H1 (cell line): ENCODE data around the gene SLC30A9. TPM values are rescaled to one million over a fixed set of nuclear protein-coding genes. Genes with fewer than 3 reads are reported as not detected.

Experiments
- polyA plus RNA-seq, 7 experiments: library from polyadenylated mRNA; depleted of rRNA in 3 of 7; stranded (reverse) in 5 of 7; unstranded in 2 of 7; fragments of >200 nt in 5 of 7; fragments of 200-250 nt in 2 of 7; gene quantifications; 1 replicate in 5 of 7; 2 replicates in 1 of 7; 4 replicates in 1 of 7; pipeline versions ENCODE4 v1.2.1 to v1.2.3, GENCODE V29; 2011 to 2013; ENCODE audit warnings: missing spikeins in 2 of 7, mixed read lengths in 2 of 7
- total RNA-seq: library from RNA; stranded (reverse); fragmentation: NEBNext Ultra II Directional; extraction: Animal tissue kit (Norgen Biotek cat#: 25700); gene quantifications from 2 replicates; pipeline ENCODE4 v1.2.1, GENCODE V29; 2021

The SLC30A9 gene
- total and polyA plus RNA-seq, 2 of the 8 experiments (the other 6 are each of a cell fraction or from before 2014, with no cell fraction given): 41.2 to 67.2 TPM

Other genes with a start within 250 kb of the SLC30A9 start
- gene PHOX2B, start 241.8 kb upstream of the SLC30A9 start, total RNA-seq: not detected in 2 replicates
- gene PHOX2B, start 241.8 kb upstream of the SLC30A9 start, polyA plus RNA-seq (2011; rRNA removed): not detected in 2 replicates
- 86.7 and 94.4 TPM in 2 replicates for gene TMEM33, start 55.1 kb upstream of the SLC30A9 start, total RNA-seq
- gene TMEM33, start 55.1 kb upstream of the SLC30A9 start, polyA plus RNA-seq (2011; rRNA removed): 72.5 and 86.6 TPM in 2 replicates
- 0.15 and 0.17 TPM in 2 replicates for gene DCAF4L1, start 8.8 kb upstream of the SLC30A9 start, total RNA-seq
- gene DCAF4L1, start 8.8 kb upstream of the SLC30A9 start, polyA plus RNA-seq (2011; rRNA removed): 0.06 TPM in 2 replicates
- gene BEND4, start 162.1 kb downstream of the SLC30A9 start, total RNA-seq: 42.9 and 45.4 TPM in 2 replicates
- 10.0 and 12.2 TPM in 2 replicates for gene BEND4, start 162.1 kb downstream of the SLC30A9 start, polyA plus RNA-seq (2011; rRNA removed)